Astrocyte (in vitro differentiated cells and primary cell): ENCODE data around the gene PTPRQ. TPM values are rescaled to one million over a fixed set of nuclear protein-coding genes. Genes with fewer than 3 reads are reported as not detected.

Experiments used
- DNase-seq: peaks from one replicate; pipeline ENCODE4 v3.0.0-alpha.2; 2010; ENCODE audit warnings: low read depth
- FAIRE-seq: peaks from 2 replicates; lab custom pipeline; 2011; peaks lifted over from hg19 to GRCh38; lab: Jason Lieb, UNC
- H2AFZ ChIP-seq: 2 replicates; pipeline ENCODE4 v1.6.0; 2012; ENCODE audit warnings: low read depth, low read length, inconsistent platforms
- H3K27ac ChIP-seq: 2 replicates; pipeline ENCODE4 v1.5.1; 2011; ENCODE audit warnings: low read depth, low read length, inconsistent platforms
- H3K27me3 ChIP-seq: 2 replicates; pipeline ENCODE4 v1.6.0; 2011; ENCODE audit warnings: low read length, inconsistent platforms; ENCODE audit not compliant: insufficient read depth
- H3K36me3 ChIP-seq: 2 replicates; pipeline ENCODE4 v1.5.1; 2011; ENCODE audit warnings: low read length, inconsistent platforms; ENCODE audit not compliant: insufficient read depth
- H3K4me1 ChIP-seq: 2 replicates; pipeline ENCODE4 v1.5.1; 2011; ENCODE audit warnings: low read length, inconsistent platforms; ENCODE audit not compliant: insufficient read depth
- H3K4me2 ChIP-seq: 2 replicates; pipeline ENCODE4 v1.6.0; 2012; ENCODE audit warnings: low read length, inconsistent platforms
- H3K4me3 ChIP-seq: 2 replicates; pipeline ENCODE4 v1.5.1; 2011; ENCODE audit warnings: low read depth, mild to moderate bottlenecking, low read length, inconsistent platforms; ENCODE audit not compliant: insufficient read depth
- H3K79me2 ChIP-seq: 2 replicates; pipeline ENCODE4 v1.6.0; 2012; ENCODE audit warnings: mild to moderate bottlenecking, low read length, inconsistent platforms; ENCODE audit not compliant: insufficient read depth
- H3K9ac ChIP-seq: 2 replicates; pipeline ENCODE4 v1.6.0; 2012; ENCODE audit warnings: mild to moderate bottlenecking, low read length, inconsistent platforms
- H3K9me3 ChIP-seq: 2 replicates; pipeline ENCODE4 v1.5.1; 2012; ENCODE audit warnings: low read depth, mild to moderate bottlenecking, low read length, inconsistent platforms; ENCODE audit not compliant: insufficient read depth
- H4K20me1 ChIP-seq: 2 replicates; pipeline ENCODE4 v1.6.0; 2012; ENCODE audit warnings: low read length, inconsistent platforms; ENCODE audit not compliant: insufficient read depth
- H3K27ac Mint-ChIP-seq: one replicate; pipeline ENCODE4 v1.8.0; 2021; ENCODE audit warnings: mild to moderate bottlenecking, mixed read lengths; ENCODE audit not compliant: unreplicated experiment
- H3K27me3 Mint-ChIP-seq: one replicate; pipeline ENCODE4 v1.8.0; 2021; ENCODE audit warnings: low read depth, mixed read lengths; ENCODE audit not compliant: unreplicated experiment
- H3K36me3 Mint-ChIP-seq: one replicate; pipeline ENCODE4 v1.8.0; 2021; ENCODE audit warnings: low read depth, mixed read lengths; ENCODE audit not compliant: unreplicated experiment
- H3K4me1 Mint-ChIP-seq: one replicate; pipeline ENCODE4 v1.8.0; 2021; ENCODE audit warnings: low read depth, mixed read lengths; ENCODE audit not compliant: unreplicated experiment
- H3K4me3 Mint-ChIP-seq: one replicate; pipeline ENCODE4 v1.8.0; 2021; ENCODE audit warnings: mild to moderate bottlenecking, moderate library complexity, mixed read lengths; ENCODE audit not compliant: unreplicated experiment
- H3K9me3 Mint-ChIP-seq: one replicate; pipeline ENCODE4 v1.8.0; 2021; ENCODE audit warnings: mild to moderate bottlenecking, mixed read lengths; ENCODE audit not compliant: unreplicated experiment
- CTCF ChIP-seq: IDR thresholded peaks from 2 replicates; pipeline ENCODE4 v1.5.1; 2011; ENCODE audit warnings: low read depth, mild to moderate bottlenecking, inconsistent platforms, low read length, moderate library complexity; ENCODE audit not compliant: insufficient read depth
- EZH2 ChIP-seq: IDR thresholded peaks from 2 replicates; pipeline ENCODE4 v1.6.1; 2012; ENCODE audit warnings: mild to moderate bottlenecking, low read length, inconsistent platforms; ENCODE audit not compliant: insufficient read depth
- total RNA-seq: library from RNA; stranded (reverse); gene quantifications from 2 replicates; pipeline ENCODE4 v1.2.1, GENCODE V29; 2021

The PTPRQ gene
- total RNA-seq, 1 donor from 2014 or later = 0.18 TPM

GRCh38 chr12:80681287-80681686, 237.3 kb downstream of the PTPRQ start:
- Histone ChIP-seq H3K27ac (no peak overlapping the region), H3K9ac (no peak overlapping the region), H3K4me1 (no peaks in the 10 kb centered on the region), H2AFZ (no peak overlapping the region), H3K27me3 (no peaks in the 10 kb centered on the region), H4K20me1 (no peaks in the 10 kb centered on the region), H3K4me3 (no peak overlapping the region), H3K79me2 (no peaks in the 10 kb centered on the region), H3K9me3 (no peaks in the 10 kb centered on the region), H3K4me2 (no peak overlapping the region), H3K36me3 (no peaks in the 10 kb centered on the region)
- Mint-ChIP-seq H3K4me3 (no peak overlapping the region), H3K36me3 (no peaks in the 10 kb centered on the region), H3K4me1 (peaks cover 3% of the 10 kb centered on the region), H3K27ac (no peak overlapping the region), H3K9me3 (no peaks in the 10 kb centered on the region), H3K27me3 (no peaks in the 10 kb centered on the region)
- FAIRE-seq (no peak), DNase-seq (no peak)
- no peak for TF ChIP-seq EZH2
- TF ChIP-seq CTCF = no peak

GRCh38 chr12:80681786-80682185, 237.8 kb downstream of the PTPRQ start:
- Histone ChIP-seq H3K4me3 (no peak overlapping the region), H3K9me3 (no peaks in the 10 kb centered on the region), H3K27ac (no peak overlapping the region), H3K9ac (no peak overlapping the region), H3K27me3 (no peaks in the 10 kb centered on the region), H4K20me1 (no peaks in the 10 kb centered on the region), H3K36me3 (no peaks in the 10 kb centered on the region), H2AFZ (no peak overlapping the region), H3K4me2 (no peak overlapping the region), H3K79me2 (no peaks in the 10 kb centered on the region), H3K4me1 (no peaks in the 10 kb centered on the region)
- Mint-ChIP-seq H3K4me3 (no peak overlapping the region), H3K27me3 (no peaks in the 10 kb centered on the region), H3K27ac (no peak overlapping the region), H3K36me3 (no peaks in the 10 kb centered on the region), H3K9me3 (no peaks in the 10 kb centered on the region), H3K4me1 (peaks cover 3% of the 10 kb centered on the region)
- TF ChIP-seq CTCF = no peak
- TF ChIP-seq EZH2 = no peak
- DNase-seq (no peak), FAIRE-seq (no peak)

- H3K79me2 ChIP-seq = no peaks in the 10 kb centered on the region
- no peaks in the 10 kb centered on the region for H4K20me1 ChIP-seq
- no peaks in the 10 kb centered on the region for H3K27me3 ChIP-seq
- FAIRE-seq (no peak), DNase-seq (no peak)
- H3K4me3 ChIP-seq = no peak overlapping the region
- no peaks in the 10 kb centered on the region for H3K9me3 Mint-ChIP-seq
- no peak for TF ChIP-seq CTCF
- TF ChIP-seq EZH2 = no peak
- no peak overlapping the region for H3K27ac ChIP-seq
- H2AFZ ChIP-seq = peak overlapping the region; percentile 27
- no peak overlapping the region for H3K27ac Mint-ChIP-seq
- no peaks in the 10 kb centered on the region for H3K27me3 Mint-ChIP-seq
- no peak overlapping the region for H3K9ac ChIP-seq
- H3K4me1 ChIP-seq = no peaks in the 10 kb centered on the region
- no peaks in the 10 kb centered on the region for H3K36me3 Mint-ChIP-seq
- H3K36me3 ChIP-seq = no peaks in the 10 kb centered on the region
- H3K4me1 Mint-ChIP-seq = peaks cover 3% of the 10 kb centered on the region
- no peak overlapping the region for H3K4me3 Mint-ChIP-seq
- H3K4me2 ChIP-seq = no peak overlapping the region
- H3K9me3 ChIP-seq = no peaks in the 10 kb centered on the region
These were observed 240.1 kb downstream of the PTPRQ start for GRCh38 chr12:80684077-80684495.
